Neural crest cell (in vitro differentiated cells): ENCODE results near the gene SLC1A2. TPM values are rescaled to one million over a fixed set of nuclear protein-coding genes. Genes with fewer than 3 reads are reported as not detected.

ENCODE experiments used
- DNase-seq: peaks from one replicate; pipeline ENCODE4 v3.0.0; 2021; ENCODE audit warnings: low read depth, mixed read lengths, low spot score
- H3K27ac Mint-ChIP-seq: one replicate; pipeline ENCODE4 v1.8.0; 2021; ENCODE audit warnings: mild to moderate bottlenecking, mixed read lengths; ENCODE audit not compliant: unreplicated experiment
- H3K27me3 Mint-ChIP-seq: 2 replicates; pipeline ENCODE4 v1.8.0; 2021; ENCODE audit warnings: low read depth, mild to moderate bottlenecking, mixed read lengths
- H3K36me3 Mint-ChIP-seq: 2 replicates; pipeline ENCODE4 v1.8.0; 2021; ENCODE audit warnings: low read depth, mild to moderate bottlenecking, mixed read lengths
- H3K4me1 Mint-ChIP-seq: 2 replicates; pipeline ENCODE4 v1.8.0; 2021; ENCODE audit warnings: mixed read lengths
- H3K4me3 Mint-ChIP-seq: one replicate; pipeline ENCODE4 v1.8.0; 2021; ENCODE audit warnings: mild to moderate bottlenecking, mixed read lengths
- H3K9me3 Mint-ChIP-seq: 2 replicates; pipeline ENCODE4 v1.8.0; 2021; ENCODE audit warnings: mixed read lengths
- total RNA-seq: library from RNA; stranded (reverse); gene quantifications from 2 replicates; pipeline ENCODE4 v1.2.1, GENCODE V29; 2021
- TF ChIP-seq, protein P1 (sequence below): fragments of 200-600 bp; sonication (generic); conservative IDR thresholded peaks from 2 replicates; pipeline ENCODE4 v1.5.0; 2021; ENCODE audit warnings: antibody characterized with exemption, mild to moderate bottlenecking

The SLC1A2 gene
- total RNA-seq, 1 donor from 2014 or later = 2.7 TPM

DNA sequence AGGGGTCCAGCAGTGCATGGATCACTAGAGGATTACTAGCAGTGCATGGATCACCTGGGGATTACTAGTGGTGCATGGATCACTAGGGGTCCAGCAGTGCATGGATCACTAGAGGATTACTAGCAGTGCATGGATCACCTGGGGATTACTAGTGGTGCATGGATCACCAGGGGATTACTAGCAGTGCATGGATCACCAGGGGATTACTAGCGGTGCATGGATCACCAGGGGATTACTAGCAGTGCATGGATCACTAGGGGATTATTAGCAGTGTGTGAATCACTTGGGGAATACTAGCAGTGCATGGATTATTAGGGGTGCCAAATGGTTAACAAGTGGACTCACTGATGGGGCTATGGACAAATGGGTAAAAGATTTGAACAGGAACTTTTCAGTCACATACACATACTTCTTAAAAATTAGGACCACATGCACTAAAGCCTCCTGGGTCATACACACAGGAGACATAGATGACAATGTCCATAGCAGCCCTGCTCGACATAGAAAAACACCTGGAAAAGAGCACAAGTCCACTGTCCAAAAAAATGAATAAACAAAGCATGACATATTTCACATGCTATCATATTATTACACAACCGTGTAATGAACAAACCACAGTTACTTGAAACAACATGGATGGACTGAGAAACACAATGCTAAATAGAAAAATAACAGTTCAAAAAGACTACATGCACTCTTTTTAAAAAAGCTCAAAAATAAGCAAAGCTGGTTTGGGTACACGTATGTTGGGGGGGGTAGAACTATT, 170.6 kb downstream of the SLC1A2 start:
- Mint-ChIP-seq H3K27me3 (peaks cover 3% of the 10 kb centered on the region), H3K9me3 (peaks cover 6% of the 10 kb centered on the region), H3K36me3 (no peaks in the 10 kb centered on the region), H3K4me3 (no peak overlapping the region), H3K4me1 (no peaks in the 10 kb centered on the region), H3K27ac (no peak overlapping the region)
- DNase-seq = no peak
- TF ChIP-seq, protein P1, sequence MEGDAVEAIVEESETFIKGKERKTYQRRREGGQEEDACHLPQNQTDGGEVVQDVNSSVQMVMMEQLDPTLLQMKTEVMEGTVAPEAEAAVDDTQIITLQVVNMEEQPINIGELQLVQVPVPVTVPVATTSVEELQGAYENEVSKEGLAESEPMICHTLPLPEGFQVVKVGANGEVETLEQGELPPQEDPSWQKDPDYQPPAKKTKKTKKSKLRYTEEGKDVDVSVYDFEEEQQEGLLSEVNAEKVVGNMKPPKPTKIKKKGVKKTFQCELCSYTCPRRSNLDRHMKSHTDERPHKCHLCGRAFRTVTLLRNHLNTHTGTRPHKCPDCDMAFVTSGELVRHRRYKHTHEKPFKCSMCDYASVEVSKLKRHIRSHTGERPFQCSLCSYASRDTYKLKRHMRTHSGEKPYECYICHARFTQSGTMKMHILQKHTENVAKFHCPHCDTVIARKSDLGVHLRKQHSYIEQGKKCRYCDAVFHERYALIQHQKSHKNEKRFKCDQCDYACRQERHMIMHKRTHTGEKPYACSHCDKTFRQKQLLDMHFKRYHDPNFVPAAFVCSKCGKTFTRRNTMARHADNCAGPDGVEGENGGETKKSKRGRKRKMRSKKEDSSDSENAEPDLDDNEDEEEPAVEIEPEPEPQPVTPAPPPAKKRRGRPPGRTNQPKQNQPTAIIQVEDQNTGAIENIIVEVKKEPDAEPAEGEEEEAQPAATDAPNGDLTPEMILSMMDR = no peak

DNA sequence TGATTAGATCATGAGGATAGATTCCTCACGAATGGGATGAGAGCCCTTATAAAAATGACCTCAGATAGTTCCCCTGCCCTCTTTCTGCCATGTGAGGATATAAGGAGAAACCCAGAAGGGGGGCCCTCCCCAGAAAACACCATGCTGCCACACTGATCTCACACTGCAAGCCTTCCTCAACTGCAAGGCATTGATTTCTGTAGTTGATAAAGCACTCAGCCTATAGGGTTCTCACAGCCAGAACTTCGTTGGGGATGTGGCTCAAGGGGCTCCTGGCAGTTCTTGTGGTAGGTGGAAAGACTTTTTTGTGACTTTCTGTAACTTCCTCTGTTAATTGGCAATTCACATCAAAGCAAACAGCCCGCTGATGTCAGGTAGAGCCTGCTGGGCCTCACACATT, 171.5 kb downstream of the SLC1A2 start:
- DNase-seq = no peak
- H3K36me3 Mint-ChIP-seq = no peaks in the 10 kb centered on the region
- H3K9me3 Mint-ChIP-seq = peaks cover 8% of the 10 kb centered on the region

DNA sequence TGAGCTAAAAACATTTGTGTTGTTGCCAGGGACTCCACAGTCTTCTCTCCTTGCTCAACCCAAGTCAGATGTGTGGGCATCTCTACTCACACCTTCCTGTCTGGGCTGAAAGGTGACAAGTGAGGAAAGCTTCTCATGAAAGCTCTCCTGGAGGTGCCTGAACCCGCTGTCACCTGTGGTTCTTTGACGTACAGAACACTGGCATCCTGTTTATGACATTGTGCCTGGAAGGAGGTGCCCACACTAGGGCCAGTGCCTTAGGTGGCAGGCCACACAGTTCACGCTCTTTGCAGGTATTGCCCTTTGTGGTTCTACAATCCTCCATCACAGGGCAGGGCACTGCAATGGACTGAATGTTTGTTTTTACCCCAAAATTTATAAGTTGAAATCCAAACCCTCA, 171.9 kb downstream of the SLC1A2 start:
- Mint-ChIP-seq H3K4me1 (no peaks in the 10 kb centered on the region), H3K27me3 (peaks cover 1% of the 10 kb centered on the region), H3K27ac (no peak overlapping the region), H3K36me3 (no peaks in the 10 kb centered on the region), H3K9me3 (peaks cover 8% of the 10 kb centered on the region), H3K4me3 (no peak overlapping the region)
- TF ChIP-seq, protein P1 = no peak
- no peak for DNase-seq

More for the DNA sequence above, 171.5 kb downstream of the SLC1A2 start:
- Mint-ChIP-seq H3K27me3 (peaks cover 3% of the 10 kb centered on the region), H3K4me3 (no peak overlapping the region), H3K27ac (no peak overlapping the region), H3K4me1 (no peaks in the 10 kb centered on the region)
- TF ChIP-seq, protein P1 = no peak

DNA sequence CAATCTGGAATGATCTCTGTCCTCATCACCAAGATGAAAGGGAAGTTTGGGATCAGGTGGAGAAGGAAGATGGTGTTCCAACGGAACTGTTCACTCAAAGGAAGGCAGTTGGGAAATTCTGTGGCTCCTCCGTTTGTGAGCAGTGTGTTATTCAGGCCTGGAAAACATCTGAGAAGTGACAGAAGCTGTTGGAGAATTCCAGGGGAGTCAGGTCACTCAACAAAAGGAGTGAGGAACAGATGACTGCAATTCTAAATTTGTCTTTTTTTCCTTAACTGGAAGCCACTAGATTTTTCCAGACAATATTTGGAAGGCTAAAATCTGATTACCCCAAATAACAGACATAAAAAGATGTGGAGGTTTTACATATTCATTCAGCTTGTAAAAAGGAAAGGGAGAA, 172.6 kb downstream of the SLC1A2 start:
- DNase-seq = no peak
- TF ChIP-seq, protein P1 = no peak
- no peaks in the 10 kb centered on the region for H3K27me3 Mint-ChIP-seq
- H3K9me3 Mint-ChIP-seq = peaks cover 8% of the 10 kb centered on the region
- no peaks in the 10 kb centered on the region for H3K36me3 Mint-ChIP-seq
- H3K4me1 Mint-ChIP-seq = no peaks in the 10 kb centered on the region
- no peak overlapping the region for H3K27ac Mint-ChIP-seq
- no peak overlapping the region for H3K4me3 Mint-ChIP-seq

DNA sequence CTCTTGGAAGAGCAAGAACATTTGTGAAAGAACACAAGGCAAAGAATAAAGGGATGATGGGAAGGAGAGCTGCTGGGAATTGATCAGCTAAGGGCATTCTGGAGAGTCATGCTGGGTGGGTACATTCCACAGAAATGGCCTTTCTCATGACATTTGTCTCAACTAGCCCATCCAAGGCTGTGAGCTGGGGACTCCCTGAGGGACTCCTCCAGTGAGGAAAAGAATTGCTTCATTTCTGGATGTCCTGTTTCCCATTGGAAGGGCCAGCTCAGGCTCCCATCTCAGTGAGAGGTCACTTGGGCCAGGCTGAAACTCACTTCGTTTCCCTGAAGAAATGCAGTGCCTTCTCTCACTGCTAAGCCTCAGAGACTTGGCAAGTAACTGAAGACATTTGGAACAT, 173.6 kb downstream of the SLC1A2 start:
- Mint-ChIP-seq H3K4me1 (no peaks in the 10 kb centered on the region), H3K36me3 (no peaks in the 10 kb centered on the region), H3K9me3 (peaks cover 8% of the 10 kb centered on the region), H3K27ac (no peak overlapping the region), H3K27me3 (no peaks in the 10 kb centered on the region), H3K4me3 (no peak overlapping the region)
- no peak for DNase-seq
- TF ChIP-seq, protein P1 = no peak
